HEK293 (cell line): ENCODE measurements around the gene CENPP.

Experiments used
- CTCF ChIP-seq: fragments of 450-650 bp; formaldehyde crosslinking; IDR thresholded peaks from 2 replicates; pipeline ENCODE4 v1.5.1; 2016; ENCODE audit warnings: missing biosample characterization, missing genetic modification characterization
- PATZ1 ChIP-seq: fragments of 450-650 bp; formaldehyde crosslinking; IDR thresholded peaks from 2 replicates; pipeline ENCODE4 v1.5.1; 2016; ENCODE audit warnings: missing biosample characterization, missing genetic modification characterization
- ZBTB44 ChIP-seq: fragments of 450-650 bp; IDR thresholded peaks from 2 replicates; pipeline ENCODE4 v1.5.1; 2018; ENCODE audit warnings: missing biosample characterization, mild to moderate bottlenecking, missing genetic modification characterization
- ZNF24 ChIP-seq: fragments of 450-650 bp; formaldehyde crosslinking; IDR thresholded peaks from 2 replicates; pipeline ENCODE4 v1.5.1; 2016; ENCODE audit warnings: missing biosample characterization, missing genetic modification characterization
- ZNF302 ChIP-seq: fragments of 450-650 bp; formaldehyde crosslinking; IDR thresholded peaks from 2 replicates; pipeline ENCODE4 v1.5.1; 2016; ENCODE audit warnings: missing biosample characterization, missing genetic modification characterization, low read depth
- ZNF488 ChIP-seq: fragments of 450-650 bp; formaldehyde crosslinking; IDR thresholded peaks from 2 replicates; pipeline ENCODE4 v1.5.1; 2016; ENCODE audit warnings: missing biosample characterization, missing genetic modification characterization
- ZNF544 ChIP-seq: fragments of 450-650 bp; formaldehyde crosslinking; IDR thresholded peaks from 2 replicates; pipeline ENCODE4 v1.5.0; 2017; ENCODE audit warnings: missing biosample characterization, missing genetic modification characterization
- ZNF549 ChIP-seq: fragments of 450-650 bp; IDR thresholded peaks from 2 replicates; pipeline ENCODE4 v1.5.1; 2018; ENCODE audit warnings: missing biosample characterization, missing genetic modification characterization, mild to moderate bottlenecking, inconsistent platforms, moderate library complexity
- ZNF747 ChIP-seq: fragments of 450-650 bp; formaldehyde crosslinking; IDR thresholded peaks from 2 replicates; pipeline ENCODE4 v1.5.1; 2016; ENCODE audit warnings: missing biosample characterization, missing genetic modification characterization
- ZNF768 ChIP-seq: fragments of 450-650 bp; formaldehyde crosslinking; IDR thresholded peaks from 2 replicates; pipeline ENCODE4 v1.5.1; 2018; ENCODE audit warnings: missing biosample characterization, mild to moderate bottlenecking, missing genetic modification characterization

- TF ChIP-seq ZNF544 (tag by site-specific recombination) (no peak), CTCF (no peak), ZNF747 (no peak), ZBTB44 (tag by site-specific recombination) (no peak), ZNF24 (no peak), ZNF768 (tag by site-specific recombination) (no peak), ZNF302 (no peak), ZNF488 (tag by site-specific recombination) (no peak), ZNF549 (tag by site-specific recombination) (no peak), PATZ1 (tag by site-specific recombination) (no peak)
Observed at GRCh38 chr9:92666912-92667532, 341.3 kb downstream of the CENPP start.
